ENCODE data around the gene SULT1C2.
"Not testable (repeated sequence)": the region's sequence is repeated elsewhere in the genome, so short reads cannot be mapped to it uniquely, and the experiment has no call there.

The SULT1C2 gene

GRCh38 chr2:108355906-108356734 is 67.4 kb downstream of the SULT1C2 start:
- no peak for DNase-seq

GRCh38 chr2:108359336-108359735 is 70.6 kb downstream of the SULT1C2 start:
- DNase-seq, result not testable (repeated sequence)

Measured in stimulated activated naive CD4-positive, alpha-beta T cell treated with Interleukin-2 at 50 U/mL for 16 hours (primary cell).